ENCODE data around the gene CSH2.
"Not testable (repeated sequence)": the region's sequence is repeated elsewhere in the genome, so short reads cannot be mapped to it uniquely, and the experiment has no call there.

Gene CSH2

DNA sequence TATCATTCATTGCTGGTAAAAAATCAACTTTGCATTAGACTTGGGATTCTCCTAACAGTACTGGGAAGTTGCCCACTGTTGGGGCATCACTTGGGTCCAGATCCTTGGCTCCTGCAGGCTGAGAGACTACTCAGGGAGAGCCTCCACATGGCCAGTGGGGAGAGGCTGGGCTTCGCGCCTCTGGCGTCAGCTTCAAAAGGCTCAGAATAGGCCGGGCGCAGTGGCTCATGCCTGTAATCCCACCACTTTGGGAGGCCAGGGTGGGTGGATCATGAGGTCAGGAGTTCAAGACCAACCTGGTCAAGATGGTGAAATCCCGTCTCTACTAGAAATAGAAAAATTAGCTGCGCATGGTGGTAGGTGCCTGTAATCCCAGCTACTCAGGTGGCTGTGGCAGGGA lies 41.0 kb upstream of the CSH2 start:
- TF ChIP-seq, protein P1, sequence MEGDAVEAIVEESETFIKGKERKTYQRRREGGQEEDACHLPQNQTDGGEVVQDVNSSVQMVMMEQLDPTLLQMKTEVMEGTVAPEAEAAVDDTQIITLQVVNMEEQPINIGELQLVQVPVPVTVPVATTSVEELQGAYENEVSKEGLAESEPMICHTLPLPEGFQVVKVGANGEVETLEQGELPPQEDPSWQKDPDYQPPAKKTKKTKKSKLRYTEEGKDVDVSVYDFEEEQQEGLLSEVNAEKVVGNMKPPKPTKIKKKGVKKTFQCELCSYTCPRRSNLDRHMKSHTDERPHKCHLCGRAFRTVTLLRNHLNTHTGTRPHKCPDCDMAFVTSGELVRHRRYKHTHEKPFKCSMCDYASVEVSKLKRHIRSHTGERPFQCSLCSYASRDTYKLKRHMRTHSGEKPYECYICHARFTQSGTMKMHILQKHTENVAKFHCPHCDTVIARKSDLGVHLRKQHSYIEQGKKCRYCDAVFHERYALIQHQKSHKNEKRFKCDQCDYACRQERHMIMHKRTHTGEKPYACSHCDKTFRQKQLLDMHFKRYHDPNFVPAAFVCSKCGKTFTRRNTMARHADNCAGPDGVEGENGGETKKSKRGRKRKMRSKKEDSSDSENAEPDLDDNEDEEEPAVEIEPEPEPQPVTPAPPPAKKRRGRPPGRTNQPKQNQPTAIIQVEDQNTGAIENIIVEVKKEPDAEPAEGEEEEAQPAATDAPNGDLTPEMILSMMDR (IDR thresholded peaks at IDR 0.05; ENCODE audit: control insufficient read depth, extremely low read depth, insufficient read depth) = no peak
- DNase-seq (ENCODE audit: low read depth) = no peak
- H3K4me3 ChIP-seq (ENCODE audit: low read depth, low read length) = no peak overlapping the region

DNA sequence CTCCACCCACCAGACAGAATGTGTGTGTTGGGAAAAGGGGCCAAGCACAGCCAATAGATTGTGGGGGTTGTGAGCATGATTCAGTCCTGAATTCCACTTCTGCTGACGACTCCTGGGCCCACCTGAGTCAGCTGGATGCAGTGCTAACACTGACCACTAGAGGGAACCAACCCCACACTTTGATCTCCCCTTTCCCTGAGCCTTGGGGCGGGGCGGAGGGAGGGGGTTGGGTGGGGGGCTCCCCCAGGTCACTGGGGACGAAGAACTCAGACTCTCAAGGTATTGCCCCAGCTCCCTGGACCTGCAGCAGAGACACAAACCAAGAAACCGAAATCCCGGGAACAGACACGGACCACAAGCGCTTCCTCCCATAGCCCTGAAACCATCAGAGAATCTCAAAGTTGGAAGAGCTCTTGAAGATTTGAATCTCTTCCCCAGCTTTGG lies 38.2 kb upstream of the CSH2 start:
- H3K4me3 ChIP-seq (ENCODE audit: low read depth, low read length) = no peak overlapping the region
- TF ChIP-seq, protein P1 (IDR thresholded peaks at IDR 0.05; ENCODE audit: control insufficient read depth, extremely low read depth, insufficient read depth) = peak; percentile 75
- no peak for DNase-seq (ENCODE audit: low read depth)

DNA sequence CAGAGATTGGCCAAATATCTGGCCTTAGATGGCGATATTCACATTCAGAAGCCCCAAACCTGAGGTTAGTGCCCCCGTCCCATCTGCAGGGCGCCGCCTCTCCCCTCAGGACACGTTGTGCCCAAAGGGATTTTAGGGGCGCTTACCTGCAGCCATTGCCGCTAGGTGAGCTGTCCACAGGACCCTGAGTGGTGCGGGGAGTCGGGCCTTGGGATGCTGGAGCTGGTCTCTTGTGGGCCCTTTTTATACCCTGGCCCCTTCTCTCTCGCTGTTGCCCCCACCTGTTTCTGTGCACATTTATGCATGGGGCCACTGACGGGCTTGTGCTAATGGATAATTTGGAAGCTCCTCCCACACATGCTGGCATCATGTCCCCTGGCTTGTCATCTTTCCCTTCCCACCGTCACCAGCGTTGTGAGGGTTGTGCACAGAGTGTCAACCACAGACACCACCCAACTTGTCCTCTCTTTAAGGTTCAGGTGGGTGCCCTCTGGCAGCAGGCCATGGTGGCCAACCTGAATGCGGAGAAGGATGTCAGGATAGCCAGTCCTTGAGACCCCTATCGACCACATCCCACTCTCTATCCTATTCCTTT lies 37.7 kb upstream of the CSH2 start, which contains the start of gene CSHL1:
Gene CSHL1, minus strand, starts transcription at position 218 of the 595 bp plus-strand sequence. Its CDS starts 62 bp downstream, at position 156.
- TF ChIP-seq, protein P1 (IDR thresholded peaks at IDR 0.05; ENCODE audit: control insufficient read depth, extremely low read depth, insufficient read depth) = no peak
- no peak within 1 kb of the TSS for H3K4me3 ChIP-seq (ENCODE audit: low read depth, low read length)
- no peak for DNase-seq (ENCODE audit: low read depth)

DNA sequence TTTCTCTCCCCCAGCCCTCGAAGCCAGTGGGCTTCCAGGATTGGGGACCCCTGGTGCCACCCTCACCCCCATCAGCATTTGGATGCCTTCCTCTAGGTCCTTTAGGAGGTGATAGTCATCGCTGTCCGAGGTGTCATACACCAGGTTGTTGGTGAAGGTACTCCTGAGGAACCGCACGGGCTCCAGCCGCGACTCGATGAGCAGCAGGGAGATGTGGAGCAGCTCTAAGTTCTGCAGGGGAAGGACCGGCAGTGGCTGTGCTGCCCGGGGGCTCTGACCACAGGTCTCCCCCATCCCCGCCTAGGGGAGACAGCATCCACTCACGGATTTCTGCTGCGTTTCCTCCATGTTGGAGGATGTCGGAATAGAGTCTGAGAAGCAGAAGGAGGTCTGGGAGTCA lies 36.6 kb upstream of the CSH2 start:
- TF ChIP-seq, protein P1 (IDR thresholded peaks at IDR 0.05; ENCODE audit: control insufficient read depth, extremely low read depth, insufficient read depth) = no peak
- no peak for DNase-seq (ENCODE audit: low read depth)
- H3K4me3 ChIP-seq (ENCODE audit: low read depth, low read length) = no peak overlapping the region

DNA sequence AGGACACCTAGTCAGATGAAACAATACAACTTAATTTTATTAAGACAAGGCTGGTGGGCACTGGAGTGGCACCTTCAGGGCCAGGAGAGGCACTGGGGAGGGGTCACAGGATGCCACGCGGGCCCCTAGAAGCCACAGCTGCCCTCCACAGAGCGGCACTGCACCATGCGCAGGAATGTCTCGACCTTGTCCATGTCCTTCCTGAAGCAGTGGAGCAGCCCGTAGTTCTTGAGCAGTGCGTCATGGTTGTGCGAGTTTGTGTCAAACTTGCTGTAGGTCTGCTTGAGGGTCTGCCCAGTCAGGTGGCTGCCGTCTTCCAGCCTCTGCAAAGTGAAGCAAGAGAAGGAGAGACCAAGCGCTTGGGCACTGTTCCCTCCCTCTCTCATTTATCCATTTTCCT lies 36.1 kb upstream of the CSH2 start:
- H3K4me3 ChIP-seq (ENCODE audit: low read depth, low read length); DNase-seq (ENCODE audit: low read depth): not testable (repeated sequence)

DNA sequence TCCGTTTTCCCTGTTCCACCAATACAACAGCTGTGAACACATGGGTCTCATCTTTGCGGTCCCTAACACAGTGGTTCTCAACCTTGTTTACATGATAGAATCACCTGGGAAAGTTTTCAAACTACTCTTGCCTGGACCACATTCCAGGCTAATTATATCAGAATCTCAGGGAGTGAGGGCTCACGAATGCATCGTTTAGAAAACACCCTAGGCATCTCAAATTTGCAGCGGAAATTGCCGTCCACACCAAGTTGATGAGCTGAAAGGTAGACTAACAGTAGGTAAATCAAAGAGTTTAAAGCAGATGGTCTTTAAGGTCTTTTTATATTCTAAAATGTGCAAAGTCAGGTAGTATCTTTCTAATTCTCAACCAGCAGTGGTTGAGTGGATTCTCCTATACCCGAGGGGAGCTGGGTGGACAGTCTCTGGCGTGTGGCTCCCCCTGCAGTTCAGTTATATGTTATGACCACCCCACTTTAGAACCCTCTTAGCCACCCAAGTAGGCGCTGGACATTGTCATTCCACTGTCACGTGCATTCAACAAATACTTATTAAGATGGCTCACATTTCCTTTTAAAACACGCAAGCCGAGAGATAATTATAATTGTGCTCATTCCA lies 33.8 kb upstream of the CSH2 start:
- not testable (repeated sequence) for DNase-seq (ENCODE audit: low read depth); H3K4me3 ChIP-seq (ENCODE audit: low read depth, low read length)

DNA sequence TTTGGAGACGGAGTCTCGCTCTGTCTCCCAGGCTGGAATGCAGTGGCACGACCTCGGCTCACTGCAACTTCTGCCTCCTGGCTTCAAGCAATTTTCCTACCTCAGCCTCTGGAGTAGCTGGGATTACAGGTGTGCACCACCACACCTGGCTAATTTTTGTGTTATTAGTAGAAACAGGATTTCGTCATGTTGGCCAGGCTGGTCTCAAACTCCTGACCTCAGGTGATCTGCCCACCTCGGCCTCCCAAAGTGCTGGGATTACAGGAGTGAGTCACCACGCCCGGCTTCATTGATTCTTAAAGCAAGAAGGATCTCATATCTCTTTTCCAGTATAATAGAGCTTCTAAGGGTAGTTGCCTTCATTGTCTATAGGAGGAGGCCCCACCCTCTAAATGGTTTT lies 31.3 kb upstream of the CSH2 start:
- not testable (repeated sequence) for DNase-seq (ENCODE audit: low read depth); H3K4me3 ChIP-seq (ENCODE audit: low read depth, low read length)

DNA sequence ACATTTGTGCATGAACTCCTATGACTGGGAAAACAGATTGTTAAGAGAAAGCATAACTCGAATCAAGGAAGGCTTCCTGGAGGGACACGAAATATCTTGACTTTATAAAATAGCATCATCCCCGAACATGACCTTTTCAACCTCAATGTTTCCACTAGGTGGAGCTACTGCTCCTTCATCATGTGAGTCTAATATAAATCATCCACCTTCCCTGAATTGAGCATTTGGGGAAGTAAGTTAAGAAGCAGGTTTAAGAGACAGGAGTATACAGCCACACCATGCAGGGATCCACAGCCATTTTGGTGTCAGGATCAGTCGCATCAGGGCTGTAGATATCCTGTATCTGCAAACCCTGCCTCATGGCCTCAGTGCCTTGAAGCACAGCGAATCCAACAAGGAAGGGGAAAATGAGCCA lies 30.3 kb upstream of the CSH2 start:
- TF ChIP-seq, protein P1 (IDR thresholded peaks at IDR 0.05; ENCODE audit: control insufficient read depth, extremely low read depth, insufficient read depth) = peak; percentile 44
- DNase-seq (ENCODE audit: low read depth); H3K4me3 ChIP-seq (ENCODE audit: low read depth, low read length): not testable (repeated sequence)

DNA sequence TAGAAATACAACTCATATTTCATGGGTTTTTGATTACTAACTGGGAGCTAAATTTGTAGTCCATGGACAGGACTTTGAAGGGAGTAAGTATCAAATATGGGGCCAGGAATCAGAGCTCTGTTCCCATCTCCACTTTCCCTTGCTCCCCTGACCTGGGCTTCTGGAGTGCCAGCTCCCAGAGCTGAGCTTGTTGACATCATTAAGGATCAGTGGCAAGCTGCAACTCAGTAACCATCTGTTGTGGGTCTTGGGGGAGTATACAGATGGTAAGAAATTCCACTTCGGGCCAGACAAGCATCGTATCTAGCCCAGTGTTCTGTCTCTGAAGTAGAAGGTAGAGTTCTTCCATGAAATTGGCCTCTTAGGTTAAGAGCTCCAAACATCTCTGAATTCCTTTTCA lies 28.5 kb upstream of the CSH2 start:
- not testable (repeated sequence) for DNase-seq (ENCODE audit: low read depth); H3K4me3 ChIP-seq (ENCODE audit: low read depth, low read length)

DNA sequence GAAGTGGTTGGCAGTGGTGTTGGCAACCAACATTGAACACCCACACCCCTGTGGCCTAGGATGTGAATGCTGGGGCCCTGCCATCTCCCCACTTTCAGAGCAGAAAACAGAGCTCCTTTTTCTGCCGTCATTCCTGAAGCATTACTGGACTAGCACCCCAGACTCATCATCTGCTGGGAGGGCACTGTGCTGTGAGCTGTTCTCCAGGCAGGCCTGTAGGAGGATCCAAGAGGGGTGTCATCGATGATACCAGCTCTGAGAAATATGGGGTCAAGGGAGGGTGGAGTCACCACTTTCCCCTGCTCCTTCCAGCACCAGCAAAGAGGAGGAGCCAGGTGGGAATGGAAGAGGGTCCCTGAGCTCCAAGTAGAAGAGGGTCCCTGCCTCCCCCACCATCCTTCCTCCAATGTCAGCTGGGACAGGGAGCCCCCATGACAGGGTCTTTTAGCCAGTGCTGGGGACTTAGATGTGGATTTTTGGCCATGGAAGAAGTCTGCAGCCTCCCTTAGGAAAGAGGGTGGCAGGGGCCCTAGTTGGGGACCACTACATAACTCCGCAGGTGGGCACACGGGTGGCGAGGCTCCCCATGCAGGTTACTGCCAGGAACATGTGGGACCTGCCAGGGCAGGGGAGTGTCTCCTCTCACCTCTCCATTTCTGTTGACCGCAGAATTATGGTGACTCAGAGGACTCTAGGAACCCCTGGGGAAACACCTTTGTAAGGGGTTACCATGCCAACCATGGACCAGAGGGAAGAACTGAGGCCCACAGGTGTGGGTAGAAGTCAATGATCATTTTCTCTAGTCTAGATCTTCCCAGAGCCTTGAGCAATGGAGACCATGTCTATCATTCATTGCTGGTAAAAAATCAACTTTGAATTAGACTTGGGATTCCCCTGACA lies 25.7 kb upstream of the CSH2 start:
- not testable (repeated sequence) for H3K4me3 ChIP-seq (ENCODE audit: low read depth, low read length); DNase-seq (ENCODE audit: low read depth)

DNA sequence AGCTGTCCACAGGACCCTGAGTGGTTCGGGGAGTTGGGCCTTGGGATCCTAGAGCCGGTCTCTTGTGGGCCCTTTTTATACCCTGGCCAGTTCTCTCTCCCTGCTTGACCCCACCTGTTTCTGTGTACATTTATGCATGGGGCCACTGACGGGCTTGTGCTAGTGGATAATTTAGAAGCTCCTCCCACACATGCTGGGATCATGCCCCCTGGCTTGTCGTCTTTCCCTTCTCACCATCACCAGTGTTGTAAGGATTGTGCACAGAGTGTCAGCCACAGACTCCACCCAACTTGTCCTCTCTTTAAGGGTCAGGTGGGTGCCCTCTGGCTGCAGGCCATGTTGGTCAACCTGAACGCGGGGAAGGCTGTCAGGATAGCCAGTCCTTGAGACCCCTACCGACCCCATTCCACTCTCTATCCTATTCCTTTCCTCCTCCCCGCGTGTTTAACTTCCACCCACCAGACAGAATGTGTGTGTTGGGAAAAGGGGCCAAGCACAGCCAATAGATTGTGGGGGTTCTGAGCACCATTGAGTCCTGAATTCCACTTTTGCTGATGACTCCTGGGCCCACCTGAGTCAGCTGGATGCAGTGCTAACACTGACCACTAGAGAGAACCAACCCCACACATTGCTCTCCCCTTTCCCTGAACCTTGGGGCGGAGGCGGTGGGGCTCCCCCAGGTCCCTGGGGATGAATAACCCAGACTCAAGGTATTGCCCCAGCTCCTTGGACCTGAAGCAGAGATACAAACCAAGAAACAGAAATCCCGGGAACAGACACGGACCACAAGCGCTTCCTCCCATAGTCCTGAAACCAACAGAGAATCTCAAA lies 23.3 kb upstream of the CSH2 start, which contains the start of gene CSH1:
Gene CSH1, minus strand, starts transcription at position 51 of the 831 bp plus-strand sequence. CDS start 63 bp downstream, outside the sequence.
- H3K4me3 ChIP-seq (ENCODE audit: low read depth, low read length); DNase-seq (ENCODE audit: low read depth): not testable (repeated sequence)

Measured in LNCaP clone FGC (cell line).